SK-N-MC (cell line): ENCODE data around the gene ELMO3.

ENCODE experiments used
- DNase-seq: peaks from one replicate; pipeline ENCODE4 v3.0.0-alpha.2; 2011; ENCODE audit warnings: low read depth, low spot score
- H3K27ac ChIP-seq: fragments of 200-600 bp; sonication (generic); 2 replicates; pipeline ENCODE4 v1.5.1; 2016; ENCODE audit warnings: mixed run types
- H3K36me3 ChIP-seq: fragments of 200-600 bp; sonication (generic); 2 replicates; pipeline ENCODE4 v1.6.1; 2017; ENCODE audit warnings: antibody characterized with exemption, low read length, mixed read lengths; ENCODE audit not compliant: insufficient read depth
- H3K4me3 ChIP-seq: fragments of 200-600 bp; sonication (generic); 2 replicates; pipeline ENCODE4 v1.5.1; 2016
- H3K9ac ChIP-seq: fragments of 200-600 bp; sonication (generic); 2 replicates; pipeline ENCODE4 v1.8.0; 2017; ENCODE audit warnings: mixed run types, mixed read lengths; ENCODE audit not compliant: insufficient read length
- H3K9me3 ChIP-seq: fragments of 200-600 bp; sonication (generic); 2 replicates; pipeline ENCODE4 v1.6.1; 2017; ENCODE audit warnings: low read depth, mild to moderate bottlenecking, antibody characterized with exemption, low read length, moderate library complexity, mixed read lengths
- EZH2 ChIP-seq: fragments of 200-600 bp; sonication (generic); IDR thresholded peaks from one replicate; pipeline ENCODE4 v1.6.1; 2017; ENCODE audit warnings: antibody characterized with exemption
- FOXP2 ChIP-seq: optimal IDR thresholded peaks from 2 replicates; pipeline ENCODE3; 2011; ENCODE audit warnings: mild to moderate bottlenecking, moderate library complexity; ENCODE audit not compliant: insufficient read depth; ENCODE audit errors: extremely low read length, control extremely low read depth
- POLR2AphosphoS5 ChIP-seq: IDR thresholded peaks from 2 replicates; pipeline ENCODE4 v1.6.1; 2012; ENCODE audit warnings: mild to moderate bottlenecking, low read depth, low read length, borderline replicate concordance

Gene ELMO3

GRCh38 chr16:67206129-67206837 lies 7.4 kb downstream of the ELMO3 start:
- no peak overlapping the region for H3K4me3 ChIP-seq
- H3K9me3 ChIP-seq: no peaks in the 10 kb centered on the region
- H3K27ac ChIP-seq: no peak overlapping the region
- TF ChIP-seq EZH2 (no peak), FOXP2 (no peak), POLR2AphosphoS5 (no peak)
- H3K9ac ChIP-seq: no peak overlapping the region
- no peak for DNase-seq
- no peaks in the 10 kb centered on the region for H3K36me3 ChIP-seq

GRCh38 chr16:67206838-67207248 lies 7.9 kb downstream of the ELMO3 start:
- no peak overlapping the region for H3K27ac ChIP-seq
- H3K9ac ChIP-seq: no peak overlapping the region

GRCh38 chr16:67207249-67208091 lies 8.5 kb downstream of the ELMO3 start:
- H3K9ac ChIP-seq: no peak overlapping the region
- H3K27ac ChIP-seq: no peak overlapping the region
- H3K36me3 ChIP-seq: no peaks in the 10 kb centered on the region
- DNase-seq: no peak
- no peak for TF ChIP-seq EZH2
- TF ChIP-seq POLR2AphosphoS5: no peak
- no peak for TF ChIP-seq FOXP2
- no peak overlapping the region for H3K4me3 ChIP-seq
- H3K9me3 ChIP-seq: no peaks in the 10 kb centered on the region

More at GRCh38 chr16:67206838-67207248, 7.9 kb downstream of the ELMO3 start:
- no peaks in the 10 kb centered on the region for H3K36me3 ChIP-seq
- no peak for DNase-seq
- H3K9me3 ChIP-seq: no peaks in the 10 kb centered on the region
- H3K4me3 ChIP-seq: no peak overlapping the region
- TF ChIP-seq POLR2AphosphoS5 (no peak), FOXP2 (no peak), EZH2 (no peak)

GRCh38 chr16:67208154-67208896 lies 9.4 kb downstream of the ELMO3 start:
- H3K9ac ChIP-seq: no peak overlapping the region
- H3K9me3 ChIP-seq: no peaks in the 10 kb centered on the region
- H3K4me3 ChIP-seq: no peak overlapping the region
- no peaks in the 10 kb centered on the region for H3K36me3 ChIP-seq
- H3K27ac ChIP-seq: no peak overlapping the region
- DNase-seq: no peak
- no peak for TF ChIP-seq POLR2AphosphoS5
- TF ChIP-seq EZH2: no peak
- no peak for TF ChIP-seq FOXP2

- Histone ChIP-seq H3K4me3 (no peak overlapping the region), H3K9ac (no peak overlapping the region), H3K9me3 (no peaks in the 10 kb centered on the region), H3K36me3 (no peaks in the 10 kb centered on the region), H3K27ac (no peak overlapping the region)
- TF ChIP-seq FOXP2: no peak
- DNase-seq: no peak
Measured at GRCh38 chr16:67209565-67209964, 10.6 kb downstream of the ELMO3 start.

- no peaks in the 10 kb centered on the region for H3K9me3 ChIP-seq
- no peak overlapping the region for H3K4me3 ChIP-seq
- no peaks in the 10 kb centered on the region for H3K36me3 ChIP-seq
- TF ChIP-seq EZH2: no peak
- no peak for TF ChIP-seq FOXP2
- no peak for TF ChIP-seq POLR2AphosphoS5
- no peak overlapping the region for H3K9ac ChIP-seq
- no peak overlapping the region for H3K27ac ChIP-seq
- no peak for DNase-seq
Measured at GRCh38 chr16:67210069-67210937, 11.4 kb downstream of the ELMO3 start.

- Histone ChIP-seq H3K27ac (no peak overlapping the region), H3K9ac (no peak overlapping the region), H3K36me3 (no peaks in the 10 kb centered on the region), H3K9me3 (no peaks in the 10 kb centered on the region), H3K4me3 (no peak overlapping the region)
- DNase-seq: no peak
- TF ChIP-seq FOXP2 (no peak), POLR2AphosphoS5 (no peak), EZH2 (no peak)
Measured at GRCh38 chr16:67211674-67212073, 12.7 kb downstream of the ELMO3 start.

- H3K9ac ChIP-seq: no peak overlapping the region
- H3K9me3 ChIP-seq: no peaks in the 10 kb centered on the region
- no peak for TF ChIP-seq POLR2AphosphoS5
- TF ChIP-seq EZH2: no peak
- TF ChIP-seq FOXP2: no peak
- DNase-seq: no peak
- no peak overlapping the region for H3K27ac ChIP-seq
- no peak overlapping the region for H3K4me3 ChIP-seq
- no peaks in the 10 kb centered on the region for H3K36me3 ChIP-seq
Measured at GRCh38 chr16:67212766-67213165, 13.8 kb downstream of the ELMO3 start.
